ENCODE data around the gene CARD8.

CARD8 gene

GRCh38 chr19:48255376-48256303, at the start of gene CARD8:
CARD8 (minus strand) TSS chr19:48255912; CDS start chr19:48241020, 14,892 bp downstream.
- TF ChIP-seq GATA3 (IDR thresholded peaks at IDR 0.05; ENCODE audit: low read depth, low read length), result no peak
- TF ChIP-seq GATA2 (IDR thresholded peaks at IDR 0.05; ENCODE audit: low read depth, low read length), result no peak

- TF ChIP-seq GATA2 (IDR thresholded peaks at IDR 0.05; ENCODE audit: low read depth, low read length) (no peak), GATA3 (IDR thresholded peaks at IDR 0.05; ENCODE audit: low read depth, low read length) (no peak)
These were observed 48.2 kb upstream of the CARD8 start for GRCh38 chr19:48303866-48304265.

- no peak for TF ChIP-seq GATA3 (IDR thresholded peaks at IDR 0.05; ENCODE audit: low read depth, low read length)
- no peak for TF ChIP-seq GATA2 (IDR thresholded peaks at IDR 0.05; ENCODE audit: low read depth, low read length)
These were observed 47.7 kb upstream of the CARD8 start for GRCh38 chr19:48303367-48303766.

DNA sequence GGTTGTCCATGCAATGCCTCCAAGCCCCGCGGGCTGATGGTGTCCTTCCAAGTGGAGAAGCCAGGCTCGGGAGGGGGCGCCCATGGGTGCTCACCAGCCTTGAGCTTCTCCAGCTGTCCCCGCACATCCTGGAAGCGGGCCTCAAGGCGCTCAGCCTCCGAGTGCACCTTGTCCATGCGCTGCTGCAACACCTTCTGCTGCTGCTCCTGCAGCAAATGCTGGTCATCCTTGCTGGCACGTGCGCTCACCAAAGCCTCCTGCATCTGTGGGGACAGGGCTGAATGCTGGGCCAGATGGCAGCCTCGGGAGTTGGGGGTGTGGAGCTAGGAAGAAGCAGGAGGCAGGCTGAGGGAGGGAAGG, 46.9 kb upstream of the CARD8 start:
- TF ChIP-seq GATA3 (IDR thresholded peaks at IDR 0.05; ENCODE audit: low read depth, low read length) (no peak), GATA2 (IDR thresholded peaks at IDR 0.05; ENCODE audit: low read depth, low read length) (no peak)

GRCh38 chr19:48301886-48302599, 46.3 kb upstream of the CARD8 start:
- TF ChIP-seq GATA3 (IDR thresholded peaks at IDR 0.05; ENCODE audit: low read depth, low read length), result no peak

GRCh38 chr19:48297975-48298374, 42.3 kb upstream of the CARD8 start:
- TF ChIP-seq GATA3 (IDR thresholded peaks at IDR 0.05; ENCODE audit: low read depth, low read length) (no peak), GATA2 (IDR thresholded peaks at IDR 0.05; ENCODE audit: low read depth, low read length) (no peak)

DNA sequence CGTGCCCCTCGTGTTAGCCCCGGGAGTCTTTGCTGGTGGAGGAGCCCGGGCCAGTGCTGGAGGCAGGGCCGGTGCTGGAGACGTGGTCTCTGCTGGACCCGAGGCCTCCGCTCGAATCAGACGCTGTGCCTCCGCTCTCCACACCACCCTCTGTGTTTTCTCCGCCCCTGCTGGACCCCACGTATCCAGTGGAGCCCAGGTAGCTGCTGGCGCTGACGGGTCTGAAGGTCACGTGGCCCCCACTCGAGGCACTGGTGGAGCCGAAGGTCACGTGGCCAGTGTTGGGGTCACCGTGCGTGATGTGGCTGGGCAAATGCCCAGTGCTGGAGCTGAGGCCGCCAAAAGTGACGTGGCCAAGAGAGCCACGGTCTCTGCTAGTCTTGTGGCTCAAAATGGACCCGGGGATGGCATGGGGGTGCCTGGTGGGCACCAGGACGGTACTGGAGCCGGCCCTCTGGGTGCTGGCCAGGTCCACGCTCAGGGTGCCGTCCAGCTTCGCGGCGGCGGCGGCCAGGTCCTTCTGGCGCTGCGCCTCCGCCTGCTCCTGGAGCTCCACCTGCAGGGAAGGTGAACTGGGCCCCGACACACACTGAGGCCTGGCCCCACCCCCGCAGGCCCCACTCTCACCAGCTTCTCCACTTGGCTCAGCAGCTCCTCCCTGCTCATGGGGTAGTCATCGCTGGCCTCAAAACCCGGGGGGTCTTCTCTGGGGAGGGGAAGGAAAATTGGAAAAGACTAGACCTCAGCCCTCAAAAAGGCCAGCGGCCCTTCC, 41.4 kb upstream of the CARD8 start:
- TF ChIP-seq GATA3 (IDR thresholded peaks at IDR 0.05; ENCODE audit: low read depth, low read length) (no peak), GATA2 (IDR thresholded peaks at IDR 0.05; ENCODE audit: low read depth, low read length) (no peak)

DNA sequence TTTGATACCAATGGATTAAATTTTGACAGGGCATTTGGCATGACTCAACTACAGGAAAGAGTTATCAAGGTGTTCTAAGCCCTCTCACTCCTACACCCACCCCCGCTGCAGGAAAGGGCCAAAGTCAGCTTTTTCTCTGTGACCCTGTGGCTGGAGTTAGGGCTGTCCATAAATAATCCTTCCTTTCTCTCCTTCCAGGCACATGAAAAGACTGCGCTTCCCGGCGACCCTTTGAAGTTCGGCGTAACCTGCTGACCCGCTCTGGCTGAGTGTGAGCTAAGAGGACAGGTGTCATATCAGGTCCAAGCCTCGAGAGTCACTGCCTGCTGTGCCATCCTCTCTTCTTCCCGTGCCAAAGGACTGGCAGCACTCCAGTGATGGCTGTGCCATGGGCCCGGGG, 39.7 kb upstream of the CARD8 start:
- TF ChIP-seq GATA3 (IDR thresholded peaks at IDR 0.05; ENCODE audit: low read depth, low read length) (no peak), GATA2 (IDR thresholded peaks at IDR 0.05; ENCODE audit: low read depth, low read length) (no peak)

DNA sequence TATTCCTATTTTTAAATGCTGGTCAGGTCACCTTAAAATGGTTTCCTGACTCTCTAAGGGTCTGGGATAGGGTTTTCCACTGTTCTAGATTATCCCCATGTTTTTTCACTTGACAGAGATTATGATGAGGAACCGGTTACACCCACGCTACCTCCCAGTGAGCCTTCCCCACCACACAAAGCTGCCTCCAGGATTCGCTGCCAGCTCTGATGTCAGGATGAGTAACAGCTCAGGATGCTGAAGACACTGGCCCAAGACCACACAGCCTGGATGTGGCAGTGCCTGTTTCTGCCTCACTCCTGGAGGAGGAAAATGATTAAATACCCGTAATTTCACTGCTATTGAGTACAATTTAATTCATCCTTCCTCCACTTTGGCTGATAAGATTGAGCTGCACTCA, 37.1 kb upstream of the CARD8 start:
- TF ChIP-seq GATA3 (IDR thresholded peaks at IDR 0.05; ENCODE audit: low read depth, low read length) (no peak), GATA2 (IDR thresholded peaks at IDR 0.05; ENCODE audit: low read depth, low read length) (no peak)

DNA sequence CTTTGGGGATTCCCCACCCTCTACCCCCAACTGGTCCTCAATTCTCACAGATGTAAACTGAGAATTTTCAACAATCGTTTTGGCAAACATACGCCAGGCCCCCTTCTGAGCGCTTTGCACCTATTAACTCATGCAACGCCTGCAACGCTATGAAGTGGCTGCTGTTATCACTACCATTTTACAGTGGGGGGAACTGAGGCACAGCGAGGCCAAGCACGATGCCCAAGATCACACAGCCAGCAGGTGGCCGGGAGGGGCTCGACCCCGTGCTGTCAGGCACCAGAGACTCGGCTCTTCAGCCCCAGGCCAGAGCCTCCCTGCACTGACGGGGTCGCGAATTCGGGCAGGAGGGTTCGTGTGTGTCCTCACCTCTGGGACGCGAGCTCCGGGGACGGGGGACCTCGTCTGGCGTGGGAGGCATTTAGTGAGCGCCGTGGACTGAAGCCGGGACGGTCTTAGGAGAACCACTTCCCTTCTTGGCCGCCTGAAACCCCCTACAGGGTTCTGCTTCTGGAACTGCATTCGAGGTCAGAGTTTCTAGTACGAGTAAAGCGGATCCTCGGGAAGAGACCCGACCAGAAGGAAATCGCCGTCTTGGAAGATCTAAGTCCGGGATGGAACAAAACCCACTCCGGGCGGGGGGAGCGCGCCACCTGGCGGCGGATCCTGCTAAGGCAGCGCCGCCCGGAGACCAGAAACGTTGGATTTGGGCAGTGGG, 35.2 kb upstream of the CARD8 start:
- TF ChIP-seq GATA3 (IDR thresholded peaks at IDR 0.05; ENCODE audit: low read depth, low read length), result no peak
- TF ChIP-seq GATA2 (IDR thresholded peaks at IDR 0.05; ENCODE audit: low read depth, low read length), result no peak

DNA sequence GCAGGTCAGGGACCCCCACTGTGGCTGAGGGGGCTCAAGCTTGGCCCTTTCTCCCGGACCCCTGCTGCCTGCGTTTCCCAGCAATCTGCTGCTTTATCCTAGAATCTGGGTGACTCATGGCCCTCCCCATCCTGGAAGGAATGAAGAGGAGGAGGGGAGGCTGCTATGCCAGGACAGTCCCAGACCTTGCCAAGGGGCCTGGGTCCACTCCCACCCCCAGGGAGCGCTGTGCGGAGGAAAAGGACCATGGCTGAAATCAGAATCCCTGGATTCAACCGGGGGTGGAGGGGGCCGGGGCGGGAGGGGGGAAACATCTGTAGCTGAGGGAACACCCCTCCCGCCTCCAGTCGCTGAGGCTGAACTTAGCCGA, 34.7 kb upstream of the CARD8 start:
- TF ChIP-seq GATA2 (IDR thresholded peaks at IDR 0.05; ENCODE audit: low read depth, low read length) (no peak), GATA3 (IDR thresholded peaks at IDR 0.05; ENCODE audit: low read depth, low read length) (no peak)

DNA sequence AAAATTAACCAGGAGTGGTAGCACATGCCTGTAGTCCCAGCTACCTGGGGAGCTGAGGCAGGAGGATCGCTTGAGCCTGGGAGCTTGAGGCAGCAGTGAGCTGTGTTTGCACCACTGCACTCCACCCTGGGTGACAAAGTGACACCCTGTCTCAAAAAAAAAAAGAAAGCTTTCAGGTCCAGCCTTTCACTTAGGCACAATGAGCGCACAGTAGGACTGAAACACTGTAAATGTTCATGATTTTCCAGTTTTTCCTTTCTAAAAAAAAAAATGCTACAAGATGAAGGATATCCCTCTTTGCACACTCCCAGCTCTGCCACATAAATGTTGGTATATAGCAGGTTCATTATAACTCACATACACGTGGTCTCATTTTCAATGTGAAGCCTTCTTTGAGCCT, 32.0 kb upstream of the CARD8 start:
- no peak for TF ChIP-seq GATA3 (IDR thresholded peaks at IDR 0.05; ENCODE audit: low read depth, low read length)
- TF ChIP-seq GATA2 (IDR thresholded peaks at IDR 0.05; ENCODE audit: low read depth, low read length), result no peak

DNA sequence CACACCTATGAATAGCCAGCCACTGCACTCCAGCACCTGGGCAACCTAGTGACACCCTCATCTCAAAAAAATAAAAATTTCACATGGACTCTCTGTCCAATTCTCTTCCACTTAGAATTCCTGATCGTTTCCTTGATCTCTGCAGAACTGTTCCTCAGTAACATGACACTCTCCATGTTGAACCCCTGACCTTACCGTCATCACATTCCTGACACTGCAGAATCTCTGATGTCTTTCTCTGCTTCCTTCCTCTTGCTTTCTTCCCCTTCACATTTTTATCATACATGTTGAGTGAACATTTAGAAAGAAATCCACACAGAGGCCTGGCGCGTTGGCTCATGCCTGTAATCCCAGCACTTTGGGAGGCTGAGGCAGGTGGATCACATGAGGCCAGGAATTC, 29.2 kb upstream of the CARD8 start:
- TF ChIP-seq GATA3 (IDR thresholded peaks at IDR 0.05; ENCODE audit: low read depth, low read length) (no peak), GATA2 (IDR thresholded peaks at IDR 0.05; ENCODE audit: low read depth, low read length) (no peak)

GRCh38 chr19:48283908-48284307, 28.2 kb upstream of the CARD8 start:
- TF ChIP-seq GATA2 (IDR thresholded peaks at IDR 0.05; ENCODE audit: low read depth, low read length) (no peak), GATA3 (IDR thresholded peaks at IDR 0.05; ENCODE audit: low read depth, low read length) (no peak)

Measured in SH-SY5Y (cell line).